Adrenal gland (tissue), 12 donors: ENCODE results near the gene ROBO2. TPM values are rescaled to one million over a fixed set of nuclear protein-coding genes. Genes with fewer than 3 reads are reported as not detected.

ENCODE experiments used
- DNase-seq, 7 donors: peaks; one replicate each; pipeline ENCODE4 v3.0.0-alpha.2; 2019 to 2020
- H3K27ac ChIP-seq, 5 donors: fragments of 200-600 bp; sonication (generic) in 4 of 5; 1 replicate in 3 of 5; 2 replicates in 2 of 5; pipeline versions ENCODE4 v1.5.1 to v1.8.0; 2016 to 2020; ENCODE audit warnings: mild to moderate bottlenecking in 1 of 5
- H3K27me3 ChIP-seq: fragments of 200-600 bp; 2 replicates; pipeline ENCODE4 v1.8.0; 2021
- H3K36me3 ChIP-seq, 2 donors: fragments of 200-600 bp; replicated peaks in 1 of 2; 1 replicate in 1 of 2; 2 replicates in 1 of 2; pipeline versions ENCODE4 v1.5.1 to v1.8.0; 2018 to 2022
- H3K4me1 ChIP-seq, 2 donors: fragments of 200-600 bp; replicated peaks in 1 of 2; 1 replicate in 1 of 2; 2 replicates in 1 of 2; pipeline versions ENCODE4 v1.5.1 to v1.8.0; 2018 to 2021
- H3K4me3 ChIP-seq, 4 donors: fragments of 200-600 bp; sonication (generic) in 3 of 4; one replicate each; pipeline ENCODE4 v1.5.1; 2016 to 2018
- H3K9me3 ChIP-seq, 3 donors: fragments of 200-600 bp; sonication (generic) in 1 of 3; replicated peaks in 1 of 3; 1 replicate in 2 of 3; 2 replicates in 1 of 3; pipeline versions ENCODE4 v1.5.1 to v1.8.0; 2016 to 2021
- CTCF ChIP-seq, 6 experiments: fragments of 450-650 bp in 4 of 6; fragments of 200-600 bp in 2 of 6; sonication (generic) in 1 of 6; IDR thresholded peaks; 1 replicate in 5 of 6; 2 replicates in 1 of 6; pipeline versions ENCODE4 v1.5.1 to v1.8.0; 2016 to 2021; ENCODE audit warnings: antibody characterized with exemption in 6 of 6, mild to moderate bottlenecking in 2 of 6, moderate library complexity in 1 of 6
- POLR2A ChIP-seq, 2 donors: fragments of 450-650 bp; IDR thresholded peaks; one replicate each; pipeline ENCODE4 v1.6.1; 2017; ENCODE audit warnings: antibody characterized with exemption in 2 of 2, mild to moderate bottlenecking in 2 of 2, moderate library complexity in 1 of 2
- WGBS, 4 donors: extraction: QIAGEN DNeasy Blood & Tissue Kit in 2 of 4; methylation state at CpG; one replicate each; pipeline versions ENCODE4 v1.1.5 to v1.1.7; 2013 to 2017; 5-methylcytosine and 5-hydroxymethylcytosine counted together
- intact Hi-C, 2 donors: fragments of 100-400 bp; cut with DNase I; formaldehyde crosslinking; loops; one replicate each; pipeline versions ENCODE4 v1.14.1 to v1.15.0; 2022 to 2023
- polyA plus RNA-seq, 3 donors: library from polyadenylated mRNA; stranded (reverse); fragments of 200-250 nt in 2 of 3; fragments of 350-450 nt in 1 of 3; fragmentation: Illumina TruSeq in 1 of 3; extraction: RNeasy Lipid Tissue Mini Kit (QIAGEN cat#74804) in 1 of 3; gene quantifications; one replicate each; pipeline ENCODE4 v1.2.3, GENCODE V29; 2013 to 2014
- total RNA-seq, 9 donors: library from RNA; depleted of rRNA in 4 of 9; stranded (reverse); fragments of >200 nt in 4 of 9; fragments of 120-200 nt in 1 of 9; fragmentation: NEBNext Ultra II Directional in 1 of 9; extraction: Animal tissue kit (Norgen Biotek cat#: 25700) in 1 of 9; gene quantifications; one replicate each; pipeline versions ENCODE4 v1.1.0 to v1.2.4, GENCODE V29; 2013 to 2023
- donor health status: healthy with polysubstance abuse.
- donor health status: Bipolar disorder and iron deficiency.
- donor health status: DM: yes; HTN: yes; CAD: no.
- donor health status: DM: no; HTN: no; CAD: no.
- donor health status: DM: no; HTN: no; CAD: no.
- donor health status: DM: yes; HTN: yes; CAD: no.

The ROBO2 gene
- total and polyA plus RNA-seq, 12 donors, result 0.30 to 9.9 (median 2.5) TPM; not detected in 1

GRCh38 chr3:77372018-77372417 lies 332.1 kb downstream of the ROBO2 start:
- TF ChIP-seq CTCF (IDR thresholded peaks at IDR 0.05) (no peak), POLR2A (IDR thresholded peaks at IDR 0.05) (no peak)
- Histone ChIP-seq H3K36me3 (no peaks in the 10 kb centered on the region), H3K4me1 (no peaks in the 10 kb centered on the region), H3K4me3 (no peak overlapping the region), H3K27ac (no peak overlapping the region), H3K9me3 (no peaks in the 10 kb centered on the region), H3K27me3 (no peaks in the 10 kb centered on the region)
- DNase-seq, result no peak
- intact Hi-C loops, result no loop called here
- 59 to 76% (median 71%) methylated on average over 3 of the region's 3 CpGs for WGBS, 4 donors

- Histone ChIP-seq H3K36me3 (no peaks in the 10 kb centered on the region), H3K4me1 (no peaks in the 10 kb centered on the region), H3K9me3 (no peaks in the 10 kb centered on the region), H3K27ac (no peak overlapping the region), H3K4me3 (no peak overlapping the region), H3K27me3 (no peaks in the 10 kb centered on the region)
- TF ChIP-seq POLR2A (IDR thresholded peaks at IDR 0.05), result no peak
- TF ChIP-seq CTCF (IDR thresholded peaks at IDR 0.05), result no peak
- intact Hi-C loops, result no loop called here
- no peak for DNase-seq
- WGBS, 4 donors, result 83 to 92% (median 84%) methylated on average over 2 of the region's 2 CpGs
Measured at GRCh38 chr3:77372634-77373346, 332.9 kb downstream of the ROBO2 start.

- TF ChIP-seq POLR2A (IDR thresholded peaks at IDR 0.05) (no peak), CTCF (IDR thresholded peaks at IDR 0.05) (no peak)
- Histone ChIP-seq H3K4me1 (no peaks in the 10 kb centered on the region), H3K36me3 (no peaks in the 10 kb centered on the region), H3K27me3 (no peaks in the 10 kb centered on the region), H3K9me3 (no peaks in the 10 kb centered on the region), H3K4me3 (no peak overlapping the region), H3K27ac (no peak overlapping the region)
- DNase-seq, result no peak
- intact Hi-C loops, result no loop called here
- WGBS, 4 donors, result 87 to 92% (median 90%) methylated on average over 6 of the region's 6 CpGs
Measured at GRCh38 chr3:77373619-77374018, 333.7 kb downstream of the ROBO2 start.

GRCh38 chr3:77376511-77376910 lies 336.6 kb downstream of the ROBO2 start:
- H3K4me3 ChIP-seq, result no peak overlapping the region
- intact Hi-C loops, result no loop called here
- H3K27ac ChIP-seq, result no peak overlapping the region
- DNase-seq, result no peak
- no peaks in the 10 kb centered on the region for H3K4me1 ChIP-seq
- 95 to 97% (median 95%) methylated on average over 2 of the region's 2 CpGs for WGBS, 4 donors
- no peaks in the 10 kb centered on the region for H3K27me3 ChIP-seq
- no peaks in the 10 kb centered on the region for H3K9me3 ChIP-seq
- H3K36me3 ChIP-seq, result no peaks in the 10 kb centered on the region
- TF ChIP-seq CTCF (IDR thresholded peaks at IDR 0.05) (no peak), POLR2A (IDR thresholded peaks at IDR 0.05) (no peak)
